ENCODE data around the gene CDCP1. TPM values are rescaled to one million over a fixed set of nuclear protein-coding genes. Genes with fewer than 3 reads are reported as not detected.

The CDCP1 gene
- total RNA-seq, 3 donors from 2014 or later (not counting 1 experiment from before 2014, with no cell fraction given) = 0.38 to 0.61 (median 0.48) TPM

DNA sequence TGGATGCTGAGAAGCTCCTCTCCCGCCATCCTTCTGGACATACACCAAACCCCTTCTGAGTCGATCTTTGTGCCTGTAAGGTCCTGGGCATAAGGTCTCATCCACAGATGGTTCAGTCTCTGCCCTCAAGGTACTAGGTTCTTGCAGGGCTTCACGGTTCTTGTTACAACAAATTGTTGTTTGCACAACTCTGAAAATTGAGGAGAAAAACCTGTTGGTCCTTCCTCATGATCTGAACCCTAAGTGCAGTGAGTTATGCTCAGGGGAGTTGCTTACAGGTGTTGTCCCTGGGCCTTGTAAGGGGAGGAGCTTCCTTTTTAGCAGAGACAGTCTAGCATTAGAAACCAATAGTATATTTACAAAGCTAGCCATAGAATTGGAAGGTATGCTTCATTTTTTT is 15.7 kb downstream of the CDCP1 start:
- H3K4me3 Mint-ChIP-seq = no peak overlapping the region
- intact Hi-C loops (cut with micrococcal nuclease) = no loop called here
- TF ChIP-seq CTCF (IDR thresholded peaks at IDR 0.05) = no peak
- ATAC-seq (no peak), DNase-seq (no peak)
- H3K27me3 ChIP-seq (ENCODE audit: control insufficient read depth, insufficient read depth, low read length) = no peaks in the 10 kb centered on the region
- H3K4me1 ChIP-seq (ENCODE audit: control insufficient read depth, insufficient read depth, low read length) = no peaks in the 10 kb centered on the region
- H3K9me3 ChIP-seq (ENCODE audit: control insufficient read depth, insufficient read depth, low read length) = no peaks in the 10 kb centered on the region
- H3K27me3 Mint-ChIP-seq (ENCODE audit: low read depth in 2 of 2) = peaks cover 9 to 11% of the 10 kb centered on the region in 2 donors
- H3K4me1 Mint-ChIP-seq = no peaks in the 10 kb centered on the region
- H3K36me3 ChIP-seq (ENCODE audit: control insufficient read depth, insufficient read depth, low read length) = no peaks in the 10 kb centered on the region
- WGBS (ENCODE audit: insufficient coverage) = 93% methylated on average over 3 of the region's 3 CpGs
- no peaks in the 10 kb centered on the region for H3K9me3 Mint-ChIP-seq
- H3K27ac Mint-ChIP-seq = no peak overlapping the region
- H3K36me3 Mint-ChIP-seq = no peaks in the 10 kb centered on the region
- no peak overlapping the region for H3K4me3 ChIP-seq (ENCODE audit: low read length)
- no peak overlapping the region for H3K27ac ChIP-seq (ENCODE audit: low read length)

- H3K27ac Mint-ChIP-seq = no peak overlapping the region
- no peaks in the 10 kb centered on the region for H3K9me3 ChIP-seq (ENCODE audit: control insufficient read depth, insufficient read depth, low read length)
- intact Hi-C loops (cut with micrococcal nuclease) = no loop called here
- no peak for TF ChIP-seq CTCF (IDR thresholded peaks at IDR 0.05)
- DNase-seq (no peak), ATAC-seq (no peak)
- no peak overlapping the region for H3K27ac ChIP-seq (ENCODE audit: low read length)
- no peaks in the 10 kb centered on the region for H3K9me3 Mint-ChIP-seq
- no peaks in the 10 kb centered on the region for H3K4me1 ChIP-seq (ENCODE audit: control insufficient read depth, insufficient read depth, low read length)
- H3K27me3 ChIP-seq (ENCODE audit: control insufficient read depth, insufficient read depth, low read length) = no peaks in the 10 kb centered on the region
- H3K4me3 ChIP-seq (ENCODE audit: low read length) = no peak overlapping the region
- WGBS (ENCODE audit: insufficient coverage) = 89% methylated on average over 4 of the region's 4 CpGs
- H3K4me1 Mint-ChIP-seq = no peaks in the 10 kb centered on the region
- H3K36me3 ChIP-seq (ENCODE audit: control insufficient read depth, insufficient read depth, low read length) = no peaks in the 10 kb centered on the region
- no peak overlapping the region for H3K4me3 Mint-ChIP-seq
- H3K27me3 Mint-ChIP-seq (ENCODE audit: low read depth in 2 of 2) = peaks cover 11 to 13% of the 10 kb centered on the region in 2 donors
- no peaks in the 10 kb centered on the region for H3K36me3 Mint-ChIP-seq
Measured at GRCh38 chr3:45128950-45129349, 17.2 kb downstream of the CDCP1 start.

GRCh38 chr3:45127130-45127822 is 18.9 kb downstream of the CDCP1 start:
- H3K4me3 ChIP-seq (ENCODE audit: low read length) = no peak overlapping the region
- TF ChIP-seq CTCF (IDR thresholded peaks at IDR 0.05) = no peak
- H3K4me3 Mint-ChIP-seq = no peak overlapping the region
- no peaks in the 10 kb centered on the region for H3K4me1 ChIP-seq (ENCODE audit: control insufficient read depth, insufficient read depth, low read length)
- H3K36me3 ChIP-seq (ENCODE audit: control insufficient read depth, insufficient read depth, low read length) = no peaks in the 10 kb centered on the region
- no peaks in the 10 kb centered on the region for H3K9me3 ChIP-seq (ENCODE audit: control insufficient read depth, insufficient read depth, low read length)
- no peak overlapping the region for H3K27ac Mint-ChIP-seq
- H3K4me1 Mint-ChIP-seq = no peaks in the 10 kb centered on the region
- ATAC-seq = no peak
- no peaks in the 10 kb centered on the region for H3K27me3 ChIP-seq (ENCODE audit: control insufficient read depth, insufficient read depth, low read length)
- H3K27me3 Mint-ChIP-seq (ENCODE audit: low read depth in 2 of 2) = peaks cover 10 to 11% of the 10 kb centered on the region in 2 donors
- WGBS (ENCODE audit: insufficient coverage) = 87% methylated on average over 3 of the region's 3 CpGs
- DNase-seq = no peak
- H3K27ac ChIP-seq (ENCODE audit: low read length) = no peak overlapping the region
- H3K9me3 Mint-ChIP-seq = no peaks in the 10 kb centered on the region
- intact Hi-C loops (cut with micrococcal nuclease) = no loop called here
- H3K36me3 Mint-ChIP-seq = no peaks in the 10 kb centered on the region

- Mint-ChIP-seq H3K4me3 (no peak overlapping the region), H3K27ac (no peak overlapping the region), H3K27me3 (ENCODE audit: low read depth in 2 of 2) (peaks cover 10 to 11% of the 10 kb centered on the region in 2 donors), H3K4me1 (no peaks in the 10 kb centered on the region), H3K36me3 (no peaks in the 10 kb centered on the region), H3K9me3 (no peaks in the 10 kb centered on the region)
- Histone ChIP-seq H3K4me3 (ENCODE audit: low read length) (no peak overlapping the region), H3K9me3 (ENCODE audit: control insufficient read depth, insufficient read depth, low read length) (no peaks in the 10 kb centered on the region), H3K36me3 (ENCODE audit: control insufficient read depth, insufficient read depth, low read length) (no peaks in the 10 kb centered on the region), H3K27ac (ENCODE audit: low read length) (no peak overlapping the region), H3K4me1 (ENCODE audit: control insufficient read depth, insufficient read depth, low read length) (no peaks in the 10 kb centered on the region), H3K27me3 (ENCODE audit: control insufficient read depth, insufficient read depth, low read length) (no peaks in the 10 kb centered on the region)
- intact Hi-C loops (cut with micrococcal nuclease) = no loop called here
- ATAC-seq = no peak
- no peak for DNase-seq
- no peak for TF ChIP-seq CTCF (IDR thresholded peaks at IDR 0.05)
- 96% methylated on average over 5 of the region's 6 CpGs for WGBS (ENCODE audit: insufficient coverage)
Measured at GRCh38 chr3:45126730-45127129, 19.4 kb downstream of the CDCP1 start.

Measured in natural killer cell (primary cell).